ENCODE data around the gene ADPRHL1.

GRCh38 chr13:113469582-113469981 lies 16.3 kb upstream of the ADPRHL1 start:
- TF ChIP-seq, protein P1, sequence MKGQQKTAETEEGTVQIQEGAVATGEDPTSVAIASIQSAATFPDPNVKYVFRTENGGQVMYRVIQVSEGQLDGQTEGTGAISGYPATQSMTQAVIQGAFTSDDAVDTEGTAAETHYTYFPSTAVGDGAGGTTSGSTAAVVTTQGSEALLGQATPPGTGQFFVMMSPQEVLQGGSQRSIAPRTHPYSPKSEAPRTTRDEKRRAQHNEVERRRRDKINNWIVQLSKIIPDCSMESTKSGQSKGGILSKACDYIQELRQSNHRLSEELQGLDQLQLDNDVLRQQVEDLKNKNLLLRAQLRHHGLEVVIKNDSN (IDR thresholded peaks at IDR 0.05) = no peak
- TF ChIP-seq EP300 (IDR thresholded peaks at IDR 0.05; ENCODE audit: borderline replicate concordance) (no peak), REST (IDR thresholded peaks at IDR 0.05; ENCODE audit: low read depth) (no peak), RAD21 (IDR thresholded peaks at IDR 0.05; ENCODE audit: low read depth) (no peak), TAF1 (IDR thresholded peaks at IDR 0.05; ENCODE audit: low read depth) (no peak), CEBPB (IDR thresholded peaks at IDR 0.05) (no peak), CREB1 (IDR thresholded peaks at IDR 0.05; ENCODE audit: low read depth) (no peak), TEAD4 (IDR thresholded peaks at IDR 0.05) (no peak), MAX (IDR thresholded peaks at IDR 0.05) (no peak), YY1 (IDR thresholded peaks at IDR 0.05; ENCODE audit: low read depth) (no peak), NFIC (IDR thresholded peaks at IDR 0.05) (no peak), EGR1 (IDR thresholded peaks at IDR 0.05) (no peak), TCF12 (IDR thresholded peaks at IDR 0.05; ENCODE audit: low read depth) (no peak)
